HEK293 (cell line): Measurements from ENCODE around the gene C20orf204.

Experiments
- CTCF ChIA-PET: fragments of 350-600 bp; formaldehyde crosslinking; extraction: SDS; loops from one replicate; lab custom pipeline; 2021; ENCODE audit warnings: antibody characterized with exemption; lab: Yijun Ruan, JAX
- POLR2A ChIA-PET: fragments of 300-600 bp; formaldehyde crosslinking; extraction: SDS; loops from one replicate; lab custom pipeline; 2020; ENCODE audit warnings: antibody characterized with exemption, inconsistent platforms; lab: Yijun Ruan, JAX
- H3K27ac ChIP-seq: fragments of 200-500 bp; sonication (Bioruptor generic); 2 replicates; pipeline ENCODE4 v1.5.1; 2014; ENCODE audit warnings: low read depth, low read length, control low read depth, inconsistent platforms; ENCODE audit errors: extremely low read depth
- H3K36me3 ChIP-seq, 2 experiments: fragments of 200-500 bp in 1 of 2; sonication (Bioruptor generic) in 1 of 2; 1 replicate in 1 of 2; 2 replicates in 1 of 2; pipeline ENCODE4 v1.5.1; 2014 to 2017; ENCODE audit warnings: inconsistent platforms in 2 of 2, low read length in 2 of 2; ENCODE audit not compliant: control insufficient read depth in 2 of 2, insufficient read depth in 1 of 2
- H3K4me1 ChIP-seq: fragments of 200-500 bp; sonication (Bioruptor generic); 2 replicates; pipeline ENCODE4 v1.5.1; 2014; ENCODE audit warnings: mild to moderate bottlenecking, low read length, inconsistent platforms; ENCODE audit not compliant: control insufficient read depth, insufficient read depth
- H3K4me3 ChIP-seq: 2 replicates; pipeline ENCODE4 v1.5.1; 2011; ENCODE audit warnings: low read depth, mild to moderate bottlenecking, control low read depth, low read length, moderate library complexity
- H3K9me3 ChIP-seq: fragments of 200-500 bp; sonication (Bioruptor generic); 2 replicates; pipeline ENCODE4 v1.5.1; 2014; ENCODE audit warnings: low read depth, low read length, inconsistent platforms; ENCODE audit not compliant: control insufficient read depth, insufficient read depth
- HIC1 ChIP-seq: fragments of 450-650 bp; formaldehyde crosslinking; IDR thresholded peaks from 2 replicates; pipeline ENCODE4 v1.5.1; 2016; ENCODE audit warnings: missing biosample characterization, missing genetic modification characterization
- MEIS1 ChIP-seq: sonication (generic); formaldehyde crosslinking; IDR thresholded peaks from 2 replicates; pipeline ENCODE4 v1.8.1; 2022; ENCODE audit warnings: missing genetic modification reagents, mild to moderate bottlenecking, borderline replicate concordance
- MYNN ChIP-seq: fragments of 450-650 bp; formaldehyde crosslinking; IDR thresholded peaks from 2 replicates; pipeline ENCODE4 v1.5.1; 2016; ENCODE audit warnings: missing biosample characterization, missing genetic modification characterization, borderline replicate concordance
- PRDM10 ChIP-seq: fragments of 450-650 bp; formaldehyde crosslinking; IDR thresholded peaks from 2 replicates; pipeline ENCODE4 v1.5.1; 2016; ENCODE audit warnings: missing biosample characterization, missing genetic modification characterization
- SCRT2 ChIP-seq: fragments of 450-650 bp; formaldehyde crosslinking; IDR thresholded peaks from 2 replicates; pipeline ENCODE4 v1.5.1; 2016; ENCODE audit warnings: missing biosample characterization, missing genetic modification characterization
- ZNF214 ChIP-seq: fragments of 450-650 bp; formaldehyde crosslinking; IDR thresholded peaks from 2 replicates; pipeline ENCODE4 v1.5.1; 2017; ENCODE audit warnings: missing biosample characterization, mild to moderate bottlenecking, missing genetic modification characterization, borderline replicate concordance
- ZNF248 ChIP-seq: fragments of 450-650 bp; formaldehyde crosslinking; IDR thresholded peaks from 2 replicates; pipeline ENCODE4 v1.5.1; 2017; ENCODE audit warnings: missing biosample characterization, missing genetic modification characterization
- ZNF280C ChIP-seq: fragments of 450-650 bp; formaldehyde crosslinking; IDR thresholded peaks from 2 replicates; pipeline ENCODE4 v1.5.1; 2016; ENCODE audit warnings: missing biosample characterization, missing genetic modification characterization
- ZNF324 ChIP-seq: fragments of 450-650 bp; formaldehyde crosslinking; IDR thresholded peaks from 2 replicates; pipeline ENCODE4 v1.5.1; 2016; ENCODE audit warnings: missing biosample characterization, missing genetic modification characterization
- ZNF580 ChIP-seq: fragments of 450-650 bp; formaldehyde crosslinking; IDR thresholded peaks from 2 replicates; pipeline ENCODE4 v1.5.1; 2016; ENCODE audit warnings: missing biosample characterization, missing genetic modification characterization
- ZNF660 ChIP-seq: fragments of 450-650 bp; IDR thresholded peaks from 2 replicates; pipeline ENCODE4 v1.5.1; 2018; ENCODE audit warnings: missing biosample characterization, mild to moderate bottlenecking, missing genetic modification characterization
- TF ChIP-seq, protein P1 (sequence below): fragments of 450-650 bp; IDR thresholded peaks from 2 replicates; pipeline ENCODE4 v1.5.1; 2018; ENCODE audit warnings: missing biosample characterization, mild to moderate bottlenecking, missing genetic modification characterization
- TF ChIP-seq, protein P2 (sequence below): fragments of 450-650 bp; formaldehyde crosslinking; optimal IDR thresholded peaks from 2 replicates; pipeline ENCODE3; 2016; ENCODE audit warnings: missing biosample characterization, mild to moderate bottlenecking, missing genetic modification characterization
- TF ChIP-seq, protein P3 (sequence below): fragments of 450-650 bp; formaldehyde crosslinking; IDR thresholded peaks from 2 replicates; pipeline ENCODE4 v1.5.1; 2017; ENCODE audit warnings: missing biosample characterization, missing genetic modification characterization
- TF ChIP-seq, protein P4 (sequence below): fragments of 450-650 bp; formaldehyde crosslinking; IDR thresholded peaks from 2 replicates; pipeline ENCODE4 v1.5.1; 2017; ENCODE audit warnings: missing biosample characterization, missing genetic modification characterization

Gene C20orf204

DNA sequence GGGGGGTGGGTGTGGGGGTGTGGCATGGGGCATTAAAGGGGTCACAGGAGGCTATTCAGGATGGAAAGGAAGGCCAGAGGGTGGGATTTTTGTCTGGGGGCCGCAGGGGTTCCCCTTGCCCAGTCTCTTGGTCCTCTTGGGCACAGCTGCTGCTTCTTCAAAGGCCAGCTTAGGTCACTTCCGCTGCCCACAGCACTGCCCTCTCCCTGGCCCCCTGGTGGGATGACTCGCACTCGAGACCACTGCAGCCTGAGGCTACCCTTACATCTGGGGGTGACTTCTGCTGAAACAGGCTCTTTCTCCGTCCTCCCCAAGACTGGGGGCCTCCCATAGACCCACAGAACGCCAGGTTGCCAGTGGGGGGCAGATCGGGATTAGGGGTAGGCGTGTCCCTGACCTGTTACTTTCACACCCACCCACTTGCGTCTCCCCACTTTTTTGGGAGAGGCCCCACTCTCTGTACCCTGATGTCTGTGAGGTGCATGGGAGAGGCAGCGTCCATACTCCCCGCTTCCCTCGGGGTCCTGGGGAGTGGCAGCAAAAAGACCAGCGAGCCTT is 46.9 kb downstream of the C20orf204 start:
- ChIA-PET POLR2A (interaction anchor here (1.1 to 2.9 kb wide), 3 partner anchors 20 to 45 kb away, joined by 3 to 13 read pairs (median 4); partner anchors contain the start of gene TCEA2), CTCF (interaction anchor here (0.6 to 4.8 kb wide), 6 partner anchors 18 to 92 kb away, joined by 3 to 35 read pairs (median 4); no protein-coding TSS in a partner anchor)
- Histone ChIP-seq H3K4me3 (peak overlapping the region; percentile 27; the same call in 1 of the 2 replicates), H3K9me3 (no peaks in the 10 kb centered on the region), H3K36me3 (no peaks in the 10 kb centered on the region), H3K27ac (no peak overlapping the region), H3K4me1 (peaks cover 9% of the 10 kb centered on the region)
- TF ChIP-seq MYNN (no peak), MEIS1 (CRISPR knock-in tag) (no peak), ZNF280C (tag by site-specific recombination) (no peak), SCRT2 (tag by site-specific recombination) (peak; percentile 77), ZNF580 (tag by site-specific recombination) (0 out of 2 replicates have a peak, but pooled peaks have one; percentile 10), HIC1 (tag by site-specific recombination) (0 out of 2 replicates have a peak, but pooled peaks have one; percentile 15), ZNF324 (no peak), PRDM10 (tag by site-specific recombination) (0 out of 2 replicates have a peak, but pooled peaks have one; percentile 14), ZNF660 (no peak), ZNF214 (tag by site-specific recombination) (no peak), ZNF248 (tag by site-specific recombination) (no peak)
- TF ChIP-seq, protein P1, sequence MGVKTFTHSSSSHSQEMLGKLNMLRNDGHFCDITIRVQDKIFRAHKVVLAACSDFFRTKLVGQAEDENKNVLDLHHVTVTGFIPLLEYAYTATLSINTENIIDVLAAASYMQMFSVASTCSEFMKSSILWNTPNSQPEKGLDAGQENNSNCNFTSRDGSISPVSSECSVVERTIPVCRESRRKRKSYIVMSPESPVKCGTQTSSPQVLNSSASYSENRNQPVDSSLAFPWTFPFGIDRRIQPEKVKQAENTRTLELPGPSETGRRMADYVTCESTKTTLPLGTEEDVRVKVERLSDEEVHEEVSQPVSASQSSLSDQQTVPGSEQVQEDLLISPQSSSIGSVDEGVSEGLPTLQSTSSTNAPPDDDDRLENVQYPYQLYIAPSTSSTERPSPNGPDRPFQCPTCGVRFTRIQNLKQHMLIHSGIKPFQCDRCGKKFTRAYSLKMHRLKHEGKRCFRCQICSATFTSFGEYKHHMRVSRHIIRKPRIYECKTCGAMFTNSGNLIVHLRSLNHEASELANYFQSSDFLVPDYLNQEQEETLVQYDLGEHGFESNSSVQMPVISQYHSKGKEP (tag by site-specific recombination): no peak
- TF ChIP-seq, protein P2, sequence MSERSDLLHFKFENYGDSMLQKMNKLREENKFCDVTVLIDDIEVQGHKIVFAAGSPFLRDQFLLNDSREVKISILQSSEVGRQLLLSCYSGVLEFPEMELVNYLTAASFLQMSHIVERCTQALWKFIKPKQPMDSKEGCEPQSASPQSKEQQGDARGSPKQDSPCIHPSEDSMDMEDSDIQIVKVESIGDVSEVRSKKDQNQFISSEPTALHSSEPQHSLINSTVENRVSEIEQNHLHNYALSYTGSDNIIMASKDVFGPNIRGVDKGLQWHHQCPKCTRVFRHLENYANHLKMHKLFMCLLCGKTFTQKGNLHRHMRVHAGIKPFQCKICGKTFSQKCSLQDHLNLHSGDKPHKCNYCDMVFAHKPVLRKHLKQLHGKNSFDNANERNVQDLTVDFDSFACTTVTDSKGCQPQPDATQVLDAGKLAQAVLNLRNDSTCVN (tag by site-specific recombination): no peak
- TF ChIP-seq, protein P3, sequence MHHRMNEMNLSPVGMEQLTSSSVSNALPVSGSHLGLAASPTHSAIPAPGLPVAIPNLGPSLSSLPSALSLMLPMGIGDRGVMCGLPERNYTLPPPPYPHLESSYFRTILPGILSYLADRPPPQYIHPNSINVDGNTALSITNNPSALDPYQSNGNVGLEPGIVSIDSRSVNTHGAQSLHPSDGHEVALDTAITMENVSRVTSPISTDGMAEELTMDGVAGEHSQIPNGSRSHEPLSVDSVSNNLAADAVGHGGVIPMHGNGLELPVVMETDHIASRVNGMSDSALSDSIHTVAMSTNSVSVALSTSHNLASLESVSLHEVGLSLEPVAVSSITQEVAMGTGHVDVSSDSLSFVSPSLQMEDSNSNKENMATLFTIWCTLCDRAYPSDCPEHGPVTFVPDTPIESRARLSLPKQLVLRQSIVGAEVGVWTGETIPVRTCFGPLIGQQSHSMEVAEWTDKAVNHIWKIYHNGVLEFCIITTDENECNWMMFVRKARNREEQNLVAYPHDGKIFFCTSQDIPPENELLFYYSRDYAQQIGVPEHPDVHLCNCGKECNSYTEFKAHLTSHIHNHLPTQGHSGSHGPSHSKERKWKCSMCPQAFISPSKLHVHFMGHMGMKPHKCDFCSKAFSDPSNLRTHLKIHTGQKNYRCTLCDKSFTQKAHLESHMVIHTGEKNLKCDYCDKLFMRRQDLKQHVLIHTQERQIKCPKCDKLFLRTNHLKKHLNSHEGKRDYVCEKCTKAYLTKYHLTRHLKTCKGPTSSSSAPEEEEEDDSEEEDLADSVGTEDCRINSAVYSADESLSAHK (tag by site-specific recombination): no peak
- TF ChIP-seq, protein P4, sequence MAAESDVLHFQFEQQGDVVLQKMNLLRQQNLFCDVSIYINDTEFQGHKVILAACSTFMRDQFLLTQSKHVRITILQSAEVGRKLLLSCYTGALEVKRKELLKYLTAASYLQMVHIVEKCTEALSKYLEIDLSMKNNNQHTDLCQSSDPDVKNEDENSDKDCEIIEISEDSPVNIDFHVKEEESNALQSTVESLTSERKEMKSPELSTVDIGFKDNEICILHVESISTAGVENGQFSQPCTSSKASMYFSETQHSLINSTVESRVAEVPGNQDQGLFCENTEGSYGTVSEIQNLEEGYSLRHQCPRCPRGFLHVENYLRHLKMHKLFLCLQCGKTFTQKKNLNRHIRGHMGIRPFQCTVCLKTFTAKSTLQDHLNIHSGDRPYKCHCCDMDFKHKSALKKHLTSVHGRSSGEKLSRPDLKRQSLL (tag by site-specific recombination): no peak
